Smooth muscle cell (in vitro differentiated cells): ENCODE results near the gene PSMB2. TPM values are rescaled to one million over a fixed set of nuclear protein-coding genes. Genes with fewer than 3 reads are reported as not detected.

Experiments
- DNase-seq: peaks from one replicate; lab custom pipeline; 2025; ENCODE audit not compliant: unreplicated experiment; lab: John Stamatoyannopoulos, UW
- H2AFZ ChIP-seq: fragments of 200-600 bp; sonication (generic); 2 replicates; pipeline ENCODE4 v1.6.0; 2016; ENCODE audit warnings: antibody characterized with exemption, low read depth, mild to moderate bottlenecking
- H3F3A ChIP-seq: fragments of 200-600 bp; sonication (generic); 2 replicates; pipeline ENCODE4 v1.6.0; 2017; ENCODE audit warnings: antibody characterized with exemption, low read depth
- H3K27ac ChIP-seq: fragments of 200-600 bp; sonication (generic); 2 replicates; pipeline ENCODE4 v1.5.1; 2016; ENCODE audit warnings: low read depth, mild to moderate bottlenecking
- H3K27me3 ChIP-seq: fragments of 200-600 bp; sonication (generic); 2 replicates; pipeline ENCODE4 v1.6.1; 2016; ENCODE audit warnings: low read depth, mild to moderate bottlenecking
- H3K36me3 ChIP-seq: fragments of 200-600 bp; sonication (generic); 2 replicates; pipeline ENCODE4 v1.5.1; 2016; ENCODE audit warnings: low read depth
- H3K4me1 ChIP-seq: fragments of 200-600 bp; sonication (generic); 2 replicates; pipeline ENCODE4 v1.5.1; 2016; ENCODE audit warnings: low read depth
- H3K4me2 ChIP-seq: fragments of 200-600 bp; sonication (generic); 2 replicates; pipeline ENCODE4 v1.6.0; 2016; ENCODE audit warnings: mild to moderate bottlenecking
- H3K4me3 ChIP-seq: fragments of 200-600 bp; sonication (generic); 2 replicates; pipeline ENCODE4 v1.5.1; 2016; ENCODE audit warnings: mild to moderate bottlenecking
- H3K79me2 ChIP-seq: fragments of 200-600 bp; sonication (generic); 2 replicates; pipeline ENCODE4 v1.6.0; 2016; ENCODE audit warnings: low read depth, mild to moderate bottlenecking
- H3K9ac ChIP-seq: fragments of 200-600 bp; sonication (generic); 2 replicates; pipeline ENCODE4 v1.6.0; 2016; ENCODE audit warnings: low read depth
- H3K9me3 ChIP-seq: fragments of 200-600 bp; sonication (generic); replicated peaks from 2 replicates; pipeline ENCODE4 v1.5.1; 2016; ENCODE audit warnings: low read depth
- H4K20me1 ChIP-seq: fragments of 200-600 bp; sonication (generic); 2 replicates; pipeline ENCODE4 v1.6.0; 2016; ENCODE audit warnings: low read depth
- WGBS: methylation state at CpG from one replicate; pipeline ENCODE4 v1.1.7; 2016; ENCODE audit warnings: low lambda C conversion rate; 5-methylcytosine and 5-hydroxymethylcytosine counted together
- polyA plus RNA-seq: library from polyadenylated mRNA; unstranded; fragments of >200 nt; fragmentation: Nextera tagmentation; extraction: Ambion mirVana; gene quantifications from 2 replicates; pipeline ENCODE4 v1.2.1, GENCODE V29; 2016
- total RNA-seq: library from RNA; depleted of rRNA; stranded (reverse); fragments of >200 nt; gene quantifications from 2 replicates; pipeline ENCODE4 v1.2.3, GENCODE V29; 2014
- TF ChIP-seq, protein P1 (sequence below): fragments of 200-600 bp; sonication (generic); IDR thresholded peaks from 2 replicates; pipeline ENCODE4 v1.5.1; 2017; ENCODE audit warnings: borderline replicate concordance, mild to moderate bottlenecking, antibody characterized with exemption; ENCODE audit not compliant: insufficient read depth, poor library complexity, severe bottlenecking

PSMB2 gene
- total and polyA plus RNA-seq, 2 experiments from 2014 or later, result 51.6 to 110 TPM

DNA sequence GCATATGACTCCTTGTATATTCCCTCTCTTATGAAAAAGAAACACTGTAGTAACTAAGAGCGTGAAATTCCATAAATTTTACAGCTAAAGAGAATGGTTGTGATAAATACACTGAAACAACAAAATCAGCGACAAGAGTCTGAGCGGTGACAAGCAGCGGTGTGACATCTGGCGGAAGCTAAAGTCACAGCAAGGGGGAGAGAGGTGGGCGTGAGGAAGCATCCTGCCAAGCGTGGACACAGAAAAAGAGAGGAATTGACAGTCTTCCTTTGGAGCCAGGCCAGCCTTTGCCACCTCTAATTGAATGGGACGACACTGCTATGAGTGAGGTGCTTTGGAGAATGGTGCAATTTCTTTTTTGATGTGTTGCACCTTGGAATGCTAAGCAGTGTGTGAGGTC is 25.9 kb downstream of the PSMB2 start:
- no peak overlapping the region for H3K4me3 ChIP-seq
- no peak overlapping the region for H3K27ac ChIP-seq
- TF ChIP-seq, protein P1, sequence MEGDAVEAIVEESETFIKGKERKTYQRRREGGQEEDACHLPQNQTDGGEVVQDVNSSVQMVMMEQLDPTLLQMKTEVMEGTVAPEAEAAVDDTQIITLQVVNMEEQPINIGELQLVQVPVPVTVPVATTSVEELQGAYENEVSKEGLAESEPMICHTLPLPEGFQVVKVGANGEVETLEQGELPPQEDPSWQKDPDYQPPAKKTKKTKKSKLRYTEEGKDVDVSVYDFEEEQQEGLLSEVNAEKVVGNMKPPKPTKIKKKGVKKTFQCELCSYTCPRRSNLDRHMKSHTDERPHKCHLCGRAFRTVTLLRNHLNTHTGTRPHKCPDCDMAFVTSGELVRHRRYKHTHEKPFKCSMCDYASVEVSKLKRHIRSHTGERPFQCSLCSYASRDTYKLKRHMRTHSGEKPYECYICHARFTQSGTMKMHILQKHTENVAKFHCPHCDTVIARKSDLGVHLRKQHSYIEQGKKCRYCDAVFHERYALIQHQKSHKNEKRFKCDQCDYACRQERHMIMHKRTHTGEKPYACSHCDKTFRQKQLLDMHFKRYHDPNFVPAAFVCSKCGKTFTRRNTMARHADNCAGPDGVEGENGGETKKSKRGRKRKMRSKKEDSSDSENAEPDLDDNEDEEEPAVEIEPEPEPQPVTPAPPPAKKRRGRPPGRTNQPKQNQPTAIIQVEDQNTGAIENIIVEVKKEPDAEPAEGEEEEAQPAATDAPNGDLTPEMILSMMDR, result no peak
- DNase-seq, result no peak
- H4K20me1 ChIP-seq, result peaks cover 77% of the 10 kb centered on the region
- no peak overlapping the region for H2AFZ ChIP-seq
- WGBS, result 88% methylated on average over 8 of the region's 8 CpGs
- no peaks in the 10 kb centered on the region for H3K27me3 ChIP-seq
- H3K79me2 ChIP-seq, result peaks cover 43% of the 10 kb centered on the region
- H3K4me2 ChIP-seq, result no peak overlapping the region
- no peaks in the 10 kb centered on the region for H3K9me3 ChIP-seq
- H3K9ac ChIP-seq, result no peak overlapping the region
- H3K36me3 ChIP-seq, result peaks cover 5% of the 10 kb centered on the region
- H3K4me1 ChIP-seq, result no peaks in the 10 kb centered on the region
- H3F3A ChIP-seq, result no peaks in the 10 kb centered on the region

DNA sequence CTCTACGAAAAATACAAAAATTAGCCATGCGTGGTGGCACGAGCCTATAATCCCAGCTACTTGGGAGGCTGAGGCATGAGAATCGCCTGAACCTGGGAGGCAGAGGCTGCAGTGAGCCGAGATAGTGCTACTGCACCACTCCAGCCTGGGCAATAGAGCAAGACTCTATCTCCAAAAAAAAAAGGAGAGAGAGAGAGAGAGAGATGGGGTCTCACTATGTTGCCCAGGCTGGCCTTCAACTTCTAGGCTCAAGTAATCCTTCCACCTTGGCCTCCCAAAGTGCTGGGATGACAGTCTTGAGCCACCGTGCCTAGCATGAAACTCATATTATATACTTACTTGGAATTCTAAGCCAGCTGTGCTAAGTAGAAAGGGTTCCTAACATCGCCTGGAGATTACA is 29.7 kb downstream of the PSMB2 start:
- Histone ChIP-seq H3K4me1 (no peaks in the 10 kb centered on the region), H3K4me2 (no peak overlapping the region), H3K4me3 (no peak overlapping the region), H3K27ac (no peak overlapping the region), H3F3A (no peaks in the 10 kb centered on the region), H3K36me3 (peaks cover 19% of the 10 kb centered on the region), H3K9ac (no peak overlapping the region), H3K27me3 (no peaks in the 10 kb centered on the region), H3K9me3 (no peaks in the 10 kb centered on the region), H3K79me2 (peaks cover 31% of the 10 kb centered on the region), H4K20me1 (peaks cover 76% of the 10 kb centered on the region), H2AFZ (no peak overlapping the region)
- WGBS, result 98% methylated on average over 7 of the region's 7 CpGs
- TF ChIP-seq, protein P1, result no peak
- no peak for DNase-seq

DNA sequence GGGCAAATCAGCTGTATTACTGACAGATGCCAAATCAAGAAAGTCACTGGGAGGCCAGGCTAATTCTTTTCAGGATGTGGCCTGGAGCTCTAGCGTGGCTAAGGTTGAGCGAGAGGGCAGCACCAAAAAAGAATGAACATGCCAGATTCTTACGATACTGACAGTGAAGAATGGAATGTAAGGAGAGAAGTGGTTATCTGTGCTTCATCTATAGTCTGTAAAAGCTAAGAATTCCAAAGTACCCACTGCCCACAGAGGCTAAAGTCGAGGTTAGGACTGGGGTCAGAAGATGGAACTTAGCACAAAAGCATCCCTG is 35.5 kb downstream of the PSMB2 start:
- no peak overlapping the region for H3K27ac ChIP-seq

More for the DNA sequence above, 35.5 kb downstream of the PSMB2 start:
- Histone ChIP-seq H3K79me2 (peaks cover 8% of the 10 kb centered on the region), H3K4me1 (no peaks in the 10 kb centered on the region), H3K27me3 (no peaks in the 10 kb centered on the region), H4K20me1 (peaks cover 54% of the 10 kb centered on the region), H3F3A (no peaks in the 10 kb centered on the region), H3K4me3 (no peak overlapping the region), H3K36me3 (peaks cover 14% of the 10 kb centered on the region), H3K4me2 (no peak overlapping the region), H3K9me3 (no peaks in the 10 kb centered on the region), H2AFZ (no peak overlapping the region), H3K9ac (no peak overlapping the region)
- DNase-seq, result no peak
- TF ChIP-seq, protein P1, result no peak
- 40% methylated on average over 4 of the region's 4 CpGs for WGBS
